Neuronal stem cell (in vitro differentiated cells): ENCODE measurements around the gene SPAAR.
"Not testable (repeated sequence)": the region's sequence is repeated elsewhere in the genome, so short reads cannot be mapped to it uniquely, and the experiment has no call there.

Experiments
- DNase-seq: peaks from one replicate; pipeline ENCODE4 v3.0.0-alpha.2; 2013; ENCODE audit warnings: low spot score
- H2AFZ ChIP-seq: one replicate; pipeline ENCODE4 v1.6.1; 2013; ENCODE audit warnings: mild to moderate bottlenecking, low read length, inconsistent platforms
- H2AK5ac ChIP-seq: 2 replicates; pipeline ENCODE4 v1.6.1; 2013; ENCODE audit warnings: low read depth, mild to moderate bottlenecking, inconsistent platforms, low read length, moderate library complexity, mixed read lengths
- H2BK120ac ChIP-seq: 2 replicates; pipeline ENCODE4 v1.6.1; 2013; ENCODE audit warnings: low read depth, mild to moderate bottlenecking, inconsistent platforms, low read length, moderate library complexity, mixed read lengths
- H2BK12ac ChIP-seq: one replicate; pipeline ENCODE4 v1.6.1; 2013; ENCODE audit warnings: low read length, inconsistent platforms
- H2BK15ac ChIP-seq: 2 replicates; pipeline ENCODE4 v1.6.1; 2013; ENCODE audit warnings: mild to moderate bottlenecking, low read length, inconsistent platforms, mixed read lengths
- H2BK5ac ChIP-seq: one replicate; pipeline ENCODE4 v1.6.1; 2013; ENCODE audit warnings: inconsistent platforms, mild to moderate bottlenecking, low read length, moderate library complexity
- H3K14ac ChIP-seq: one replicate; pipeline ENCODE4 v1.6.1; 2013; ENCODE audit warnings: low read length, inconsistent platforms
- H3K18ac ChIP-seq: 2 replicates; pipeline ENCODE4 v1.6.1; 2013; ENCODE audit warnings: low read length, inconsistent platforms
- H3K23ac ChIP-seq: 2 replicates; pipeline ENCODE4 v1.6.1; 2013; ENCODE audit warnings: low read depth, mild to moderate bottlenecking, mixed read lengths, low read length, inconsistent platforms; ENCODE audit not compliant: poor library complexity
- H3K27ac ChIP-seq: replicated peaks from 3 replicates; pipeline ENCODE4 v1.5.1; 2013; ENCODE audit warnings: low read length, inconsistent platforms
- H3K27me3 ChIP-seq, 3 experiments: 2 replicates each; pipeline ENCODE4 v1.6.1; 2013; ENCODE audit warnings: low read length in 3 of 3, mild to moderate bottlenecking in 2 of 3, inconsistent platforms in 1 of 3, low read depth in 1 of 3, mixed read lengths in 1 of 3, moderate library complexity in 1 of 3; ENCODE audit not compliant: control insufficient read depth in 3 of 3, insufficient read depth in 3 of 3
- H3K36me3 ChIP-seq, 2 donors: replicated peaks in 1 of 2; 2 replicates each; pipeline ENCODE4 v1.6.1; 2013; ENCODE audit warnings: low read length in 2 of 2; ENCODE audit not compliant: control insufficient read depth in 2 of 2, insufficient read depth in 2 of 2
- H3K4ac ChIP-seq: 2 replicates; pipeline ENCODE4 v1.6.1; 2013; ENCODE audit warnings: inconsistent platforms, mild to moderate bottlenecking, low read length, moderate library complexity
- H3K4me1 ChIP-seq, 2 donors: 1 replicate in 1 of 2; 2 replicates in 1 of 2; pipeline ENCODE4 v1.6.1; 2013; ENCODE audit warnings: low read length in 2 of 2, low read depth in 1 of 2; ENCODE audit not compliant: control insufficient read depth in 2 of 2, insufficient read depth in 1 of 2
- H3K4me2 ChIP-seq: one replicate; pipeline ENCODE4 v1.6.1; 2013; ENCODE audit warnings: mild to moderate bottlenecking, low read length, inconsistent platforms; ENCODE audit not compliant: insufficient read depth, poor library complexity, severe bottlenecking
- H3K4me3 ChIP-seq, 2 donors: 2 replicates each; pipeline ENCODE4 v1.5.1; 2013; ENCODE audit warnings: low read length in 2 of 2, mild to moderate bottlenecking in 2 of 2, inconsistent platforms in 1 of 2, moderate library complexity in 1 of 2
- H3K79me1 ChIP-seq: one replicate; pipeline ENCODE4 v1.6.1; 2013; ENCODE audit warnings: low read depth, mild to moderate bottlenecking, inconsistent platforms, low read length, moderate library complexity
- H3K9ac ChIP-seq: one replicate; pipeline ENCODE4 v1.6.1; 2013; ENCODE audit warnings: mild to moderate bottlenecking, low read depth, low read length, inconsistent platforms; ENCODE audit not compliant: poor library complexity
- H3K9me3 ChIP-seq, 2 donors: replicated peaks in 1 of 2; 2 replicates each; pipeline versions ENCODE3 to v1.6.1; 2013; ENCODE audit warnings: low read length in 2 of 2, mild to moderate bottlenecking in 2 of 2, inconsistent platforms in 1 of 2, low read depth in 1 of 2, mixed read lengths in 1 of 2, moderate library complexity in 1 of 2; ENCODE audit not compliant: control insufficient read depth in 2 of 2, insufficient read depth in 1 of 2
- H4K8ac ChIP-seq: one replicate; pipeline ENCODE4 v1.6.1; 2013; ENCODE audit warnings: low read depth, mild to moderate bottlenecking, inconsistent platforms, low read length, moderate library complexity
- H4K91ac ChIP-seq: one replicate; pipeline ENCODE4 v1.6.1; 2013; ENCODE audit warnings: low read length, low read depth, mild to moderate bottlenecking, inconsistent platforms; ENCODE audit not compliant: poor library complexity
- WGBS, 2 donors: extraction: QIAGEN DNeasy Blood & Tissue Kit; methylation state at CpG; one replicate each; pipeline ENCODE4 v1.1.7; 2013; ENCODE audit warnings: missing lambda C conversion rate in 2 of 2, mixed read lengths in 1 of 2; ENCODE audit not compliant: insufficient read length in 2 of 2, insufficient replicate concordance in 1 of 2; ENCODE audit errors: extremely low coverage in 2 of 2; 5-methylcytosine and 5-hydroxymethylcytosine counted together

Gene SPAAR

DNA sequence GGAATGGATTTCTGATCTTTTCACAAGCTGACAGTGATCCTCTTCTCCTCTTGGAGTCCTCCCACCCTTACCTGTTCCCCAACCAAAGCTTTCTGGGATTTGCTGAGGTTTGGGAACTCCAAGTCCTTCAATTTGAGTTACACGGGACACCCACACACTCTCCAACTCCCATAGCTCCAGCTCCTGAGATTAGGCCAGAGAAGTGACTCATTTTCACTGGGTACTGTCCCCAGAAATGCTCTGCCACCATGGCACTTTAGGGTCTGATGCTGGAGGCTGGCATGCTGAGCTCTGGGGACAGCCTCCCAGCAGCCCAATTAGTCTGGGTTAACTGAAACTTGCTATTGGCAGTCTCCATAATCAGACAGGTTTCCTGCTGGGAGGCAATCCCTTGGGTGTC is 17.2 kb upstream of the SPAAR start:
- no peak overlapping the region for H2AK5ac ChIP-seq
- H3K18ac ChIP-seq: no peak overlapping the region
- H2BK12ac ChIP-seq: no peak overlapping the region
- H4K8ac ChIP-seq: no peak overlapping the region
- no peak overlapping the region for H4K91ac ChIP-seq
- no peak overlapping the region for H3K14ac ChIP-seq
- no peaks in the 10 kb centered on the region for H3K9me3 ChIP-seq
- H3K4me1 ChIP-seq: no peaks in the 10 kb centered on the region
- no peaks in the 10 kb centered on the region for H3K36me3 ChIP-seq
- DNase-seq: no peak
- H2BK15ac ChIP-seq: no peak overlapping the region
- H3K9ac ChIP-seq: no peak overlapping the region
- H3K79me1 ChIP-seq: no peaks in the 10 kb centered on the region
- no peak overlapping the region for H2BK120ac ChIP-seq
- no peak overlapping the region for H3K4ac ChIP-seq
- no peak overlapping the region for H3K27ac ChIP-seq
- H3K4me3 ChIP-seq: no peak overlapping the region
- H3K27me3 ChIP-seq: peaks cover 0 to 35% (median 0%) of the 10 kb centered on the region in 3 experiments
- H3K23ac ChIP-seq: no peak overlapping the region
- WGBS, 2 donors: no CpG with 5 or more reads among the region's 1 CpG
- H3K4me2 ChIP-seq: no peak overlapping the region
- no peak overlapping the region for H2AFZ ChIP-seq
- no peak overlapping the region for H2BK5ac ChIP-seq

- H3K23ac ChIP-seq: no peak overlapping the region
- no peaks in the 10 kb centered on the region for H3K36me3 ChIP-seq
- no peak overlapping the region for H4K8ac ChIP-seq
- no peak overlapping the region for H2BK120ac ChIP-seq
- no CpG with 5 or more reads among the region's 2 CpGs for WGBS, 2 donors
- no peak overlapping the region for H3K27ac ChIP-seq
- H3K79me1 ChIP-seq: no peaks in the 10 kb centered on the region
- no peaks in the 10 kb centered on the region for H3K4me1 ChIP-seq
- H2BK12ac ChIP-seq: no peak overlapping the region
- H3K9me3 ChIP-seq: no peaks in the 10 kb centered on the region
- peaks cover 0 to 28% (median 0%) of the 10 kb centered on the region in 3 experiments for H3K27me3 ChIP-seq
- H2BK5ac ChIP-seq: no peak overlapping the region
- H2AFZ ChIP-seq: no peak overlapping the region
- H2BK15ac ChIP-seq: no peak overlapping the region
- H3K4ac ChIP-seq: no peak overlapping the region
- H3K9ac ChIP-seq: no peak overlapping the region
- H3K14ac ChIP-seq: no peak overlapping the region
- H3K4me3 ChIP-seq: no peak overlapping the region
- H3K4me2 ChIP-seq: no peak overlapping the region
- no peak for DNase-seq
- H4K91ac ChIP-seq: no peak overlapping the region
- H3K18ac ChIP-seq: no peak overlapping the region
- no peak overlapping the region for H2AK5ac ChIP-seq
These were observed 12.7 kb upstream of the SPAAR start for GRCh38 chr9:35896570-35896969.

GRCh38 chr9:35897376-35898099 is 11.8 kb upstream of the SPAAR start:
- not testable (repeated sequence) for H4K91ac ChIP-seq, H3K4me2 ChIP-seq, DNase-seq, H4K8ac ChIP-seq, H2BK12ac ChIP-seq, H3K27ac ChIP-seq, H3K18ac ChIP-seq, H3K4ac ChIP-seq, H3K4me1 ChIP-seq, H3K23ac ChIP-seq, H3K79me1 ChIP-seq, H2BK15ac ChIP-seq, H3K36me3 ChIP-seq, H3K9me3 ChIP-seq, H3K9ac ChIP-seq, H2AK5ac ChIP-seq, H2AFZ ChIP-seq, H3K14ac ChIP-seq, H2BK5ac ChIP-seq, H2BK120ac ChIP-seq, H3K4me3 ChIP-seq
- peaks cover 0 to 19% (median 0%) of the 10 kb centered on the region in 3 experiments for H3K27me3 ChIP-seq
- WGBS, 2 donors: no CpG with 5 or more reads among the region's 7 CpGs

DNA sequence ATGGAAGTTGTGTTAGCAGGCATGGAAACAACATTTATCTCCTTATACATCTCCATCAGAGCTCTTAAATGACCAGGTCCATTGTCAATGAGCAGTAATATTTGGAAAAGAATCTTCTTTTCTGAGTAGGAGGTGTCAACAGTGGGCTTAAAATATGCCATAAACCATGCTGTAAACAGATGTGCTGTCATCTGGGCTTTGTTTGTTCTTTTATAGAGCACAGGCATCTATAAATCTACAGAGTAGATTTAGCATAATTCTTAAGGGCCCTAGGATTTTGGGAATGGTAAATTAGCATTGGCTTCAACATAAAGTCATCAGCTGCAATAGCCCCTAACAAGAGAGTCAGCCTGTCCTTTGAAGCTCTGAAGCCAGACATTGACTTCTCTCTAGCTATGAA is 11.0 kb upstream of the SPAAR start:
- H3K9me3 ChIP-seq: no peaks in the 10 kb centered on the region
- H2AFZ ChIP-seq: no peak overlapping the region
- H2BK120ac ChIP-seq: no peak overlapping the region
- no peak overlapping the region for H3K23ac ChIP-seq
- H3K36me3 ChIP-seq: no peaks in the 10 kb centered on the region
- H3K14ac ChIP-seq: no peak overlapping the region
- no peak overlapping the region for H3K27ac ChIP-seq
- no peak overlapping the region for H4K91ac ChIP-seq
- H3K79me1 ChIP-seq: no peaks in the 10 kb centered on the region
- no peak overlapping the region for H3K4ac ChIP-seq
- H3K4me3 ChIP-seq: no peak overlapping the region
- H4K8ac ChIP-seq: no peak overlapping the region
- no peak for DNase-seq
- no peak overlapping the region for H3K9ac ChIP-seq
- no peaks in the 10 kb centered on the region for H3K4me1 ChIP-seq
- H2BK5ac ChIP-seq: no peak overlapping the region
- peaks cover 0 to 17% (median 0%) of the 10 kb centered on the region in 3 experiments for H3K27me3 ChIP-seq
- no peak overlapping the region for H2AK5ac ChIP-seq
- H2BK12ac ChIP-seq: no peak overlapping the region
- H2BK15ac ChIP-seq: no peak overlapping the region
- H3K18ac ChIP-seq: no peak overlapping the region
- no peak overlapping the region for H3K4me2 ChIP-seq
